Stimulated activated CD4-positive, alpha-beta T cell treated with anti-CD3 and anti-CD28 coated beads, Interleukin-15, amount 100 ng/mL, for 1 hour (primary cell): ENCODE data around the gene IFNGR2.
"Not testable (repeated sequence)": the region's sequence is repeated elsewhere in the genome, so short reads cannot be mapped to it uniquely, and the experiment has no call there.

ENCODE experiments used
- DNase-seq, 2 donors: peaks; one replicate each; pipeline ENCODE4 v3.0.0-alpha.2; 2020; ENCODE audit warnings: low read depth in 1 of 2, low spot score in 1 of 2

Gene IFNGR2

GRCh38 chr21:33403128-33403785 is at the start of gene IFNGR2:
IFNGR2 (plus strand) TSS chr21:33403413; CDS start chr21:33403544, 131 bp downstream.
- peak; percentile 33 to 37 for DNase-seq

GRCh38 chr21:33355355-33355754 is 47.9 kb upstream of the IFNGR2 start:
- DNase-seq: no peak

- no peak for DNase-seq
These were observed 47.2 kb upstream of the IFNGR2 start for GRCh38 chr21:33355996-33356395.

GRCh38 chr21:33357177-33357576 is 46.0 kb upstream of the IFNGR2 start:
- no peak for DNase-seq

- no peak for DNase-seq
These were observed 43.8 kb upstream of the IFNGR2 start for GRCh38 chr21:33359446-33359845.

GRCh38 chr21:33360281-33360680 is 42.9 kb upstream of the IFNGR2 start:
- DNase-seq: no peak

GRCh38 chr21:33360881-33361602 is 42.2 kb upstream of the IFNGR2 start:
- DNase-seq: peak; percentile 77 to 85

- peak; percentile 12 to 45 for DNase-seq
These were observed 41.1 kb upstream of the IFNGR2 start for GRCh38 chr21:33362044-33362555.

GRCh38 chr21:33363911-33364609 is 39.2 kb upstream of the IFNGR2 start:
- DNase-seq: not testable (repeated sequence)

- no peak for DNase-seq
These were observed 38.4 kb upstream of the IFNGR2 start for GRCh38 chr21:33364830-33365229.

GRCh38 chr21:33367309-33367973 is 35.8 kb upstream of the IFNGR2 start:
- DNase-seq: no peak

GRCh38 chr21:33368124-33368523 is 35.1 kb upstream of the IFNGR2 start:
- DNase-seq: no peak

GRCh38 chr21:33368576-33368975 is 34.6 kb upstream of the IFNGR2 start:
- no peak for DNase-seq

- DNase-seq: no peak
These were observed 33.6 kb upstream of the IFNGR2 start for GRCh38 chr21:33369586-33369985.

- no peak for DNase-seq
These were observed 32.9 kb upstream of the IFNGR2 start for GRCh38 chr21:33370305-33370704.

- no peak for DNase-seq
These were observed 31.8 kb upstream of the IFNGR2 start for GRCh38 chr21:33371366-33371765.

GRCh38 chr21:33372582-33372981 is 30.6 kb upstream of the IFNGR2 start:
- no peak for DNase-seq

- no peak for DNase-seq
These were observed 29.8 kb upstream of the IFNGR2 start for GRCh38 chr21:33373451-33373850.

- no peak for DNase-seq
These were observed 29.1 kb upstream of the IFNGR2 start for GRCh38 chr21:33374080-33374449.

GRCh38 chr21:33374450-33375096 is 28.6 kb upstream of the IFNGR2 start:
- peak in 1 of 2 donors; percentile 25 for DNase-seq

- DNase-seq: no peak
These were observed 28.0 kb upstream of the IFNGR2 start for GRCh38 chr21:33375101-33375644.
